HG03108 (cell line): ENCODE measurements around the gene APOL1.
"Not testable (repeated sequence)": the region's sequence is repeated elsewhere in the genome, so short reads cannot be mapped to it uniquely, and the experiment has no call there.

Experiments used
- ATAC-seq: cut with Tn5 transposase; IDR thresholded peaks from one replicate; pipeline ENCODE4 v1.9.1; 2021; ENCODE audit warnings: moderate library complexity; ENCODE audit not compliant: unreplicated experiment

Gene APOL1

DNA sequence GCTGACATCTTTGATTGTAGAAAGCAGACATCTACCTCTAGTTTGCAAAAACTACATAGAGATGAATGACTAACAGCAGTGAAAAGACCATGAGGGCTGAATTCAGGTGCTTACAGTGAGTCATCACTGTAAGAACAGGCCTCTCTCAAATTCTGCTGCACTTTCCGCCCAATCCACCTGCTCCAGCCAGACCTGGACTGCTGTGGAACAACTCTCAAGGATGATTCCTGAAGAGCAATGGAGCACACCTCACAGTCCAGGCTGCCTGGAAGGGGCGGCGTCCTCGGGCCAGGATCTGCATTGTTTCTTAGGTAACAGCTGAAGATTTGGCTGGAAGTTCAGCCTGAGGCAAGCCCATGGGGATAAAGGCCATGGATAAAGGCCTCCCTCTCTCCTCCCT is 28.7 kb upstream of the APOL1 start:
- ATAC-seq = no peak

DNA sequence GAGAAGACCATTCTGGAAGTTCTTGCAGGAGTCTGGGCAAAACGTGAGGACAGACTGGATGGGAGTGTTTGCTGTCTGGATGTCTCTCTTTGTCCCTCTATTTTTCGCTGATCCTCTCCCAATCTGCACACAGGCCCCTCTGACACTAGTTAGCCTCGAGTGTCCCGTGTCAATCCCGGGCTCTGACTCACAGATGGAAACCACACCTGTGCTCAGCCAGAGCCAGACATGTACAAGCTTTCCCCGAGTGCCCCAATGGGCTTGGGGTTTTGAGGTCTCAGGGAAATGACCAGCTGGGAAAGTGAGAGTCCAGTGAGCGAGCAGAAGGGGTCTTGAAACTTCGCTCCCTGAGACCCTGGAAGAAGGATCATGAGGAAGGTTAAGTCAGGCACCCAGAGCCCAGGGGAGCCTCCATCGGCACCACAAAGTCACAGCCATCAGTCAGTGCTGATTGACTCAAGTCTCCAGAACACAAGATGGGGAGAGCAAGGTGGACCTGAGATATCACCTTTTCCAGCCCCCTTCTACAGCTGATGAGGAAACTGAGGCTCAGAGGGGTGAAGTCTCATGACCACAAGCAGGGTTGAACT is 27.5 kb upstream of the APOL1 start:
- ATAC-seq = no peak

DNA sequence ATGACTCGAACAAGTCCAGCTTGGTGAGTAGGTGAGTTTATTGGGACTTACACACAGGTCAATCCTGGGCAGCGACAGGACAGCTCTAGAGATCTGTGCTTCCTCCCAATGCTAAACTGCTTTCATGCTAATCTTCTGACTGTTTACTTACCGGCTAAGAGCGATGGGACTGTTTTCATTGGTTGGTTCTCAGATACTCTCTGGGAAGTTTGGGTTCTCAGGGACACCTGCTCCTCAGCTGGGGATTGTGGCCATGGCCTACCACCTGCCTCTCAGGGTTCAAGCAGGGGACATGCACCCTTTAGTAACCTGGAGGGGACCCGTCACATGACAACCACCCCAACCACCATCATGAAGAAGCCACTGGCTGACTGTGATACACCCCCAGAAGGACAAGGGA is 26.7 kb upstream of the APOL1 start:
- ATAC-seq = no peak

DNA sequence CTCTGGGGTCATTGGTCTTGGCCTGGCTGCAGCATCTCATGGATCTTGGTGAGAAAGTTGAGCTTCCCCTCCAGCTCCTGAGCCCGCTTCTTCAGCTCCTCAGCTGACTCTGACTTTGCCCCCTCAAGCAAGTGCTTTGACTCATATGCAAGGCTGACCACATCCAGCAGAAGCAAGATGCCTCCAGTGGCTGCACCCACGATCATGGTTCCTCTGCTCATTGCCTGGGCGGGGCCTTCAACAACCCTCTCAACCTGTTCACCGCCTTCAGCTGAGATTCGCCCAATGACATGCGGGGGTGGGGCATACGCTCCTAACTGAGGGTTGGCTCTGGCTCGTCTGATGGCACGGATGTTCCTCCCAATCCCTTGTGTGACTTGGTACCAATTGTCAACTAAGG is 25.5 kb upstream of the APOL1 start:
- ATAC-seq = no peak

DNA sequence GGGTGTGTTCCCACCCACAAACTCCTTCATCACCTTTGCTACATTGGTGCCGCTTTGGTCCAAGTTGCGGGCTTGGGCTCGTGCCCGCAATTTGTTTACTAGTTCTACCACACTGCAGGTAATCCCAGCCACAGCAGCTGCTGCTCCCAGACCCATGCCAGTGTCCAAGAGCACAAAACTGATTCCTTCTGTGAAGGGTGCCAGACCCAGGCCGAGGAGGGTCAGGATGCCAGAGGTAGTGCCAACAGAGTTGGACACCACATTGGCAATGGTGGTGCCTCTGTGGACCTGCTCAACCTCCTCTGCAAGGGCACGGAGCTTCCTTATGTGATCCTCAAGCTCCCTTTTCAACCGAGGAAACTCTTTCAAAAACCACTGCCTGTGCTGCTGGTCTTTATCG is 25.1 kb upstream of the APOL1 start:
- no peak for ATAC-seq

DNA sequence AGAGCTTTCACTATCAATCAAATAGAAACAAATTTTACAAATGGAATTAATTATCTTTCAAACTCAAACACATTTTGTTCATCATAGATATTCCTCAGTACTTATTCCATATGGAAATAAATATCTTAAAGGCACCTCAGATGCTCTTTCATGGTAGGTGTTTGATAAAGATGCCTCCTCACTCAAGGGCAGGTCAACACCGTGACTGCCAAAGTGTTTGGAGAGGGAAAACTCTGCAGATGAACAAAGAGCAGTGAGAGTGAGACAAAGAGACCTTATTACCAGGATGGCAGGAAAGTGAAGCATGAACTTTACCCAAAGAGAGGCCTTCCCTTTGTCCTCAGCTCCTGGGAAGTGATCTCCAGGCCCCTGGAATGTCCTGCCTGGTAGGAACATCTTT is 24.6 kb upstream of the APOL1 start:
- not testable (repeated sequence) for ATAC-seq

DNA sequence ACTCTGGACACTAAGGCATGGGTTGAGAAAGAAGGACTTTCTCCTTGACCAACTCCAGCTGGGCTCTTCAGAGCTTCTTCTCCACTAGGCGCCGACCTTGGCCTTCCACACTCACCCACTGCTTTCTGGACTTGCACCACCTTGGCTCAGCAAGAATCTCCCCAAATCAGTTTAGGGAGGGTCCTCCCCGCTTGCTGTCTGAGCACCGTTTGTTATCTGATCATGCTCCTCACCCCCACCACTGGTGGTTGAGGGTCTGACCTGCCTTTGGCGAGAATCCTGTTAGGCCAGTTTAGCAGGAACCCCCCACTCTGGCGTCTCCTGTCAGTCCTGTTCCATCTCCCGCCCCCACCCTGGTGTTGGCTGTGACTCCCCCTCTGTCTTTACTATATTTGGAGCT is 24.0 kb upstream of the APOL1 start:
- no peak for ATAC-seq

DNA sequence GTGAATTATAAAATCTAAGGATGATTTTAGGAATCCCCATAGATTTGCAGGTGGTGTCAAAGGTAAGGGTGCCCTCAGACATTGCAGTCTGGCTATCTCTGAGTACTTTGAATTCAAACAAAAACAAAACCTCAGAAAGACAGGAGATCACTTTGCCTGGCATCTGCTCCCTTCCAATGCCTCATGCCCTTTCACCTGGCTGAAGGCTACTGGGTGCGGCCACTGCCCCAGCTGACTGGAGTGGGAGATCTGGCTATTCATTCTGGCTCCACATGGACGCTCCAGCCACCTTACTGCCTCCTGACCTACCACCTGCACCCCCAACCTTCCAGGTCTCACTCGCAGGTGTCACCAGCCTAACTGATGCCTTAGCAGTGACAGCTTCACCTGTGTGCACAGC is 23.3 kb upstream of the APOL1 start:
- ATAC-seq = not testable (repeated sequence)

DNA sequence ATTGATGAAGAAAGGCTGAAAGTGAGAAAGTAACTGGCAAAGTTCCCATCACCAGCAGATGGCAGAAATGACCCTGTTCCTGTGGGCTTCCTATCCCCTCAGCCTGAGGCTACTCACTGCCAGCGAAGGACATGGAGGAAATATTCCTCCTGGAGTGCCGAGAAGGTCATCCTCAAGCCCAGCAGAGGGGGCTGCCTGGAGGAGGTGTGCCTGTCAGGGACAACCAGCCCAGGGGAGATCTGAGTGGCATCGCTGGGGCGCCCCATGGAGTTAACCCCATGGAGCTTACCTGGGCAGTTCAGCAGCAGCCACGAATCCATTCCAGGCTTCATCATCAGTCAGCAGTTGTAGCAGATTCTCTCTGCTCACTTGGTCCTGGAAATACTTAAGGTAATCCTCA is 21.9 kb upstream of the APOL1 start:
- not testable (repeated sequence) for ATAC-seq

DNA sequence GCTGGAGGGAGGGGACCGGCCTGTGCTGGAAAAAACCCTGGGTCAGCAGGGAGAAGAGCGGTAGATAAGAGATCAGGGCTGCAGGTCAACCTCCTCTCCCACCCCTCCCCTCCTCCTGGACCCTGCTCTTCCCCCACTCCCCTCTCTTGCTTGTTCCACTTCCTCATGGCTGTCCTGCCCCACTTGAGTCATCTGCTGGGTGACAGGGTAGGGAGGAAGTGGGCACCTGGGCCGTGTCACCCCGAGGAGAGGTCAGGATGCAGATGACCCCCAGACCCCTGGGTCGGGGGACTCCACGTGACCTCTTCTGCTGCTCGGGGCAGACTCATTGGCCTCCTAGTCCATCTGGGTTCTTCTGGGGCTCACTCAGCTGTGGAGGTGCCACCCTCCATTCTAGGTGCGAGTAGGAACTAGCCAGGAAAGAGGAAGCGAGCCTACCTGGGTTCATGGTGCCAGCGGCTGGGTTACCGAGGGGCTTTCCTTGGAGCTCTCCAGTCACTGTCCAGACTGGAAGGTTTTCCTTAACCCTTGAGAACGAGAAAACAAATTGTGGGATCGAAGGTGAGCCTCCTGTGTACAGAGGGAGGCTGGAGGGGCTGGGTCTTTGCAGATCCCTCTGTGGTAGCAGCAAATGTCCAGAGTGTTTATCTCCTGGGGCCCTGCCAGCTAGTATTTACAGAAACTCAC is 20.1 kb upstream of the APOL1 start:
- ATAC-seq = no peak

DNA sequence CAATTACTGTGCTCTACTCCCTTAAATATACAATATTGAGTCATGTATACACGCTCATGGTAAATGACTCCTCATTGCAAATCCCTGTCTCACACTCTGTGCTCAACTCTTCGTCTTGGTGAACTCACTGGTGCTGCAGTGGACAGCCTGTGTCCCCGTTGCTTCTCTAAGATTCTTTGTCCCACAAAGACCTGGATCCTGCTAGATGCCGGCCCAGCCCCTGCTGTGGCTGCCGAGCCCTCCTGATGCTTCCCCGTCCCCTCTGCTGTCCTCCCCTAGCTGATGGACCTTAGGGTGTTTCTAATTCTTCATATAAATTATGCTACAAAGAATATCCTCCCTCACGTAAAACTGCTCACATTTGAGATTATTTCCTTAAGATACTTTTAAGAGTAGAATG is 19.1 kb upstream of the APOL1 start:
- ATAC-seq = no peak

DNA sequence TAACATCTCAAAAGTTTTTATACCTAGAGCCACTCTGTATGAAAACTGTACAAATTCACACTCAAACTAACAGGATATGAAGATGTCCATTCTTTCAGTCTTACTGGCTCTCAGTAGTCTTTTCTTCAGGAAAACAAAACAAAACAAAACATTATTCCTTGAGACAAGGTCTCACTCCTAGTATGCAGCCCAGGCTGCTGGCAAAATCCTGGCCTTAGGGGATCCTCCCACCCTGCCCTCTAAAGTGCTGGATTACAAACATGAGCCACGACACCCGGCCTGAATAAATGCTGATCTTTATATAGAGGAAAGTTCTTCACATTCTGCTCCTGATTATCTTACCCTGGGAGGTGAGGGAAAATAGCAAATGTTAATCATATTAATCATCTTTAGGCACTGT is 18.7 kb upstream of the APOL1 start:
- no peak for ATAC-seq

DNA sequence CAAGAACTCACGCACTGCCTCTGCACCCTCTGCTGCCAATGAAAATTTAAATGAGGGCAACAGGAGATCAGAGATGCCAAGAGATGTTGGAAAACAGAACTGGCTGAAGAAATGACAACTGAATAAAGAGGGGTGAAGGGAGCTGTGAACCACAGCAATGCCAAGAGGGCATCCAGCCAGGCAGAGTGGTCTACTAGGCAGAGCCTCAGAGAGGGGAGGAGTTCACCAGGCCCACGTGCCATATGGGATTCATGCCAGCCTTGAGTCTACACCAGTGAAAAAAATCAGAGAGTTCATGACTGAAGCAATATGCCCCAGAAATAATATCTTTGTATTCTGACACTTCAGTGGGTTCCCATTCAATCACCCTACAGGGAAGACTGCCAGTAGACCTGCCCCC is 18.0 kb upstream of the APOL1 start:
- ATAC-seq = no peak

DNA sequence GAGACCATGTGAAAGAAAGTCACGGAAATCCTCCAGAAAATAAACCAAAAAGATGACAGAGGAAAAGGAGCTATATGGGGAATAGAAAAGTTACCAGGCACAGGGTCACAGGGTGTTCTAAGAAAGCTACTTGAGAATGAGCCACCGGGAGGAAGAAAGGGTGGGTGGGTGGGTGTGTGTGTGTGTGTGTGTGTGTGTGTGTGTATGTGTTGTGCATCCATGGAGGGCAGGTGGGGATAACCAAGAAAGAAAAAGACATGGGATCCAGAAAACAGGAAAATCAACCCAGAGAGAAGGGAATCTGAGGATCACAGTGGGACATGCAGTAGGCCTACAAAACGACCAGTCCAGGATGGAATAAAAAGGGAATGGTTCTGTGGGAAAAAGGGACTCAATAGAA is 17.3 kb upstream of the APOL1 start:
- ATAC-seq = no peak

DNA sequence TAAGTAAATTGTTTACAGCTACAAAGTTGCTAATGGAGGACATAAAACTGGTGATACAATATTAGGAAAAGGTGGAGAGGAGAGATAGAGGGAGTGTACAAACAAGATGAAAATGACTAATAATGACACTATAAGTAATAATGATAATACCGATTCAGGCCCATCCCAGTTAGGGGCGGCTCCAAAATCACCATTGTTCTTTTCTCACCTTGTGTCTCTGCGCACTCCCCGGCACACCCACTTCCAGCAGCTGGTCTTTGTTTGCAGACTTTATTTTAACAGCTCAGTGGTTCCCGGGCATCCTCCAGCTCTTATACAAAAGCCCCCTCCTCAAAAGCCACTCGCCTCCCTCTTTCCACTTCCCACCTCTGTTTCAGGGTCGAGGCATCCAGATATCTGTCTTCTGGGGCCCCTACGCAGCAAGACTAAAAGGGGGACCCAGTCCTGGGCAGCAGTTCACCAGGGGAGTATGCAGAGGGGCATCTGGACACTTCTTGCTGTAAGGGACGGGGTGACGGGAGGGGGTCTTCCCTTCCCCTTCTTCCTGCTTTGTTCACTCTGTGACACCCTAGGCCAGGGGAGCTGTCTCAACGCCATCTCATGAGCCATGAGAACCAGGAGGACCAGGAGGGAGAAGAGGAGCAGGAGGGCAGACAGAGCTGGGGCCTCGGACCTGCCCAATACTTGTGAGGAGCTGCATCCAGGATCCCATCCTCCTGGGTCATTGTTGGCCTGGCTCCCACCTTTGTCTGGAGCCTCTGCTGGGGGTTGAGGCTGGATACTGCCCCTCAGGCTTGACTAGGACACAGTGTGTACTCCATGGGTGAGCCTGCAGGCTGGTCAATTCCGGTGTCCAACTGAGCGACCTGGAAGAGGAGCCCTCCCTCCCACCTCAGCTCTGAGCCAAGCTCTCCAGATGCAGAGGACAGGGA is 16.3 kb upstream of the APOL1 start:
- ATAC-seq = no peak

DNA sequence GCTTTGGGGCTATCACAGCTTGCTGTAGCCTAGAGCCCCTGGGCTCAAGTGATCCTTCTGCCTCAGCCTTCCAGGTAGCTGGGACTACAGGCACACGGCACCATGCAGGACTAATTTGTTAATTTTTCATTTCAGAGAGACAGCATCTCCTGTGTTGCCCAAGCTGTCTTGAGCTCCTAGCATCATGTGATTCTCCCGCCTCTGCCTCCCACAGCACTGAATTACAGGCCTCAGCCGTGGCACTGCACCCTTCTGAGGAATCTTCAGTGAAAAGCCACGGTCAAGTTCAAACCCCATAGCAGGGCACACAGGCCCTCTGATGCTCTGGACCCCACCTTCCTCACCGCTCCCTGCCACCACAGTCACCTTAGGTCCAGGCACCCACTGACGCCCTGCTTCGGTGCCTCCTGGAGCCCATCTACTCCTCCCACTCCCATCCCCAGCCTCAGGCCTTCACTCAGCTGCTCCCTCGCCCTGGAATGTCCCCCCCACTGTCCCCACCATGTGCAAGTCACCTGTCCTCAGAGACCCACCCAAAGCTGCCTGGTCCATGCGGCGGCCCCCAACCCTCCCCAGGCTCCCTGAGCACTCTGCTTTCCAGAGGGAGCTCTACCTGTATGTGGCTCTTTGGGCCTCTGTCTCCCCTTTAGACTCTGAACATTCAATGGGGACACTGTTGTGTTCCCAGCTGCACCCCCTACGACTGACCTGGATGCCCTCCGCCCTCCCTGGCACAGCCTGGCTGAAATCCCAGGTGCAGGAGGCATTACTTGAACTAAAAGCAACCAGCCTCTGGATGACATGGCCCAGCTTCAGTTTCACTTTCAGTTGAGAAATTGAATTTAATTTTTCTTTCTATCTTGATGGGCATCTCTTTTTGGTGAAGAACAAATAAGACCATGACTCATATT is 15.2 kb upstream of the APOL1 start:
- ATAC-seq = no peak

DNA sequence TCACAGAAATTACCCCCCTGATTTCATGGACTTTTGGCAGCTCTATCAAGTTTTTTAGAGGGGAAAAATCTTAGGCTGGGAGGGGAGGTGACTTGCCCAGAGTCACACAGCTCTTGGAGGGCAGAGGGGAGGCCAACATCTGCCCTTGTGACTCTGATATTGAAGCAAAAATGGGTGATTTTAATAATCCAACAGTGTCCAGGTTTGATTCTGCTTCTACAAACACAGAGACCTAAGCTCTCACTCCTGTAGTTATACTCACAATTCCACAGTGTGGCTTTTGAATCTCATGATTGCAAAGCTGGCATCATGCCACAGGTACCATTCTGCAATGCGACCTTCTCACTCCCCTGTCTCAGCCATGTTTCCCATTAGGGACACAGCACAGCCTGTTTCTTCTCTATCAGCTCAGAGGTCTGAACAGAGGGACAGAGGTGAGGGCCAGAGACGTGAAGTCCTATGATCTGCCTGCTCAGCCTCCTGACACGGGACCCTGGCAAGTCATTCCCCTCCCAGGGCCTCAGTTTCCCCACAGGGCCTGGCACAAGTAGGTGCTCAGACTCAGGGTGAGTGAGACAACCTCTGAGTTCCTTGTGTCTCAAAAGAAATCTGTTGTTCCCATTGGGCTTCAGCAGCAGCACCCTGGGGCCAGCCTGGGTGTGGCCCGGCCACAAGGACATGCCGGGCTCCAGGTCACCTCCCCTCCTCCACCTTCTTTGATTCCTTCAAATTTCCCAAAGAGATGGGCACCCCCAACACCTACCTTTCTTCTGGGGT is 14.4 kb upstream of the APOL1 start:
- no peak for ATAC-seq

DNA sequence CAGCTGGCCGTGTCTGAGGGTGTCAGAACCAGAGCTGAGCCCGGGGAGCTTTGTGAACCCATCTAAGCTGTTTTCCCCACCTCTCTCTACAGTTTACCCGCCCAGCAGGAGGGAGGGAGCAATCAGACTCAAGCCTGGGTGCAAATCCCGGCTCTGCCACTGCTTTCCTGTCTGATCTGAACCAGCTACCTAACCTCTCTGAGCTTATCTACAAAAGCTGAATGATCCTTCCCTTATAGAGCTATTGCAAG is 13.9 kb upstream of the APOL1 start:
- ATAC-seq = no peak

DNA sequence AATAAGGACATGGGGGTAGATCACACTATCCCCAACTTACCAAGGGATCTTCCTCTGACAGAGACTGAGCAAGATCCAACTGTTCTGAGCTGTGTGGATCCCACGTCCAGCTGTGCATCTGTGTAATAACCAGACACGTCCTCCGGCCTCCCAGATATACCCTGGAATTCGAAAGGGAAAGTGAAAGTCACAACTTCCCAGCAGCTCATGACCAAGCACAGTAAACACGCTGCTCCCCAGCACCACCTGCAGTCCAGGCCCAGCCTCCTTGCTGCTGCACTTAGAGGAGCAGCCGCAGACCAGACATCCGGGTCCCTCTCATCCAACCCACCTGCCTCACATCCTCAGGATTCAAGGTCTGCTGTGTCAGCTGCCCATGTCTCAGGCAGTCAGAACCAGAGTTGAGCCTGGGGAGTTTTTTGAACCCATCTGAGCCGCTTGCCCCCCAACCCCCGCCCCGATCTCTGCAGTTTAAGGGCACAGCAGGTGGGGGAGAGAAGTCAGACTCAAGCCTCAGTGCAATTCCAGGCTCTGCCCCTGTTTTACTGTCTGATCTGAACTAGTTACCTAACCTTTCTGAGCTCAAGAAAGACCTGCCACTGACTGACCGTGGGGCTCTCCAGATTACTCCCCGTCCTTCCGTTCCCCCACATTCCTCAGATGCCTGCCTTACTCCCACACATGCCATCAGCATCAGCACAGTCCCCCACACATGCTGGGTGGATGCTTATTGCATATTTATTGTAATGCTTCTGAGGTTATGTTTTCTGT is 13.3 kb upstream of the APOL1 start, which contains the start of gene APOL2:
Gene APOL2, minus strand, starts transcription at position 127 of the 771 bp plus-strand sequence. CDS start 6,365 bp downstream, outside the sequence.
- ATAC-seq = peak; percentile 85

DNA sequence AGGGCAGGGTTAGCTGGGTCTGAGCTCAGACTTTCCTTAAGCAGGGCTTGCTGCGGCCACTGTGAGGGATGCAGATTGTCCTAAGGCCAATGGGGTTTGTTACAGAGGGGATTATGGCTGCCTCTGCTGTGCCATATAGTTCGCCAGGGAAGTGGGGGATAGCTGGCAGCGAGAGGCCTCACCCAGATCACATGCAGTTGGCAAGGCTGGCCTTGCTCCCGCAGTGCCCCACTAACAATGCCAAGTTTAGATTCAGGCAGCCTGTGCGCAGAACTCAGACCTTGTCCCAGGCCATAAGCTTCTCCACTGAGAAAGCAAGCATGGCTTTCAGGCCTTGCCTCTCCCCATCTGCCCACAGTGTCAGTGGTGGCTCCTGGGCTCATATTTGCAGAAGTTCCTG is 8.9 kb upstream of the APOL1 start:
- ATAC-seq = no peak
